Loucy (cell line): Measurements from ENCODE around the gene HTRA3.

Experiments used
- H2AFZ ChIP-seq: fragments of 200-600 bp; sonication (generic); 2 replicates; pipeline ENCODE4 v1.6.0; 2016; ENCODE audit warnings: antibody characterized with exemption, mild to moderate bottlenecking, low read length, moderate library complexity
- H3F3A ChIP-seq: fragments of 200-600 bp; 2 replicates; pipeline ENCODE4 v1.6.0; 2016; ENCODE audit warnings: antibody characterized with exemption, low read depth, mild to moderate bottlenecking
- H3K27me3 ChIP-seq: fragments of 200-600 bp; sonication (generic); 2 replicates; pipeline ENCODE4 v1.6.1; 2014; ENCODE audit warnings: low read length, mild to moderate bottlenecking; ENCODE audit not compliant: insufficient read depth, poor library complexity, severe bottlenecking
- H3K36me3 ChIP-seq: fragments of 200-600 bp; sonication (generic); 2 replicates; pipeline ENCODE4 v1.6.1; 2016; ENCODE audit warnings: low read length; ENCODE audit not compliant: insufficient read depth
- H3K4me1 ChIP-seq: fragments of 200-600 bp; sonication (generic); 2 replicates; pipeline ENCODE4 v1.5.1; 2014; ENCODE audit warnings: low read length, mild to moderate bottlenecking; ENCODE audit not compliant: insufficient read depth, poor library complexity, severe bottlenecking
- H3K4me2 ChIP-seq: fragments of 200-600 bp; sonication (generic); 2 replicates; pipeline ENCODE4 v1.6.0; 2014; ENCODE audit warnings: antibody characterized with exemption, low read length, low read depth, mild to moderate bottlenecking; ENCODE audit not compliant: poor library complexity, severe bottlenecking
- H3K4me3 ChIP-seq: fragments of 200-600 bp; sonication (generic); 2 replicates; pipeline ENCODE4 v1.5.1; 2014; ENCODE audit warnings: low read length, mild to moderate bottlenecking, mixed read lengths; ENCODE audit not compliant: poor library complexity, severe bottlenecking
- H3K79me2 ChIP-seq: fragments of 200-600 bp; sonication (generic); 2 replicates; pipeline ENCODE4 v1.6.1; 2014; ENCODE audit warnings: low read length; ENCODE audit not compliant: insufficient read depth
- H3K9ac ChIP-seq: fragments of 200-600 bp; sonication (generic); 2 replicates; pipeline ENCODE4 v1.6.0; 2014; ENCODE audit warnings: mild to moderate bottlenecking, low read depth, low read length, moderate library complexity; ENCODE audit not compliant: poor library complexity, severe bottlenecking
- H3K9me2 ChIP-seq: fragments of 200-600 bp; sonication (generic); replicated peaks from 2 replicates; pipeline ENCODE4 v1.6.1; 2016; ENCODE audit warnings: low read depth, low read length, mixed read lengths
- H3K9me3 ChIP-seq: fragments of 200-600 bp; sonication (generic); 2 replicates; pipeline ENCODE4 v1.6.1; 2014; ENCODE audit warnings: mild to moderate bottlenecking, antibody characterized with exemption, low read length, low read depth; ENCODE audit not compliant: insufficient read depth
- H4K20me1 ChIP-seq: fragments of 200-600 bp; sonication (generic); 2 replicates; pipeline ENCODE4 v1.6.0; 2014; ENCODE audit warnings: antibody characterized with exemption, low read length, mild to moderate bottlenecking; ENCODE audit not compliant: insufficient read depth, poor library complexity, severe bottlenecking
- EZH2phosphoT487 ChIP-seq: fragments of 200-600 bp; IDR thresholded peaks from 2 replicates; pipeline ENCODE4 v1.6.1; 2018; ENCODE audit warnings: antibody characterized with exemption, mild to moderate bottlenecking, moderate library complexity, borderline replicate concordance
- TF ChIP-seq, protein P1 (sequence below): fragments of 200-600 bp; sonication (generic); conservative IDR thresholded peaks from 2 replicates; pipeline ENCODE4 v1.5.1; 2014; ENCODE audit warnings: mild to moderate bottlenecking, antibody characterized with exemption, low read length

The HTRA3 gene

DNA sequence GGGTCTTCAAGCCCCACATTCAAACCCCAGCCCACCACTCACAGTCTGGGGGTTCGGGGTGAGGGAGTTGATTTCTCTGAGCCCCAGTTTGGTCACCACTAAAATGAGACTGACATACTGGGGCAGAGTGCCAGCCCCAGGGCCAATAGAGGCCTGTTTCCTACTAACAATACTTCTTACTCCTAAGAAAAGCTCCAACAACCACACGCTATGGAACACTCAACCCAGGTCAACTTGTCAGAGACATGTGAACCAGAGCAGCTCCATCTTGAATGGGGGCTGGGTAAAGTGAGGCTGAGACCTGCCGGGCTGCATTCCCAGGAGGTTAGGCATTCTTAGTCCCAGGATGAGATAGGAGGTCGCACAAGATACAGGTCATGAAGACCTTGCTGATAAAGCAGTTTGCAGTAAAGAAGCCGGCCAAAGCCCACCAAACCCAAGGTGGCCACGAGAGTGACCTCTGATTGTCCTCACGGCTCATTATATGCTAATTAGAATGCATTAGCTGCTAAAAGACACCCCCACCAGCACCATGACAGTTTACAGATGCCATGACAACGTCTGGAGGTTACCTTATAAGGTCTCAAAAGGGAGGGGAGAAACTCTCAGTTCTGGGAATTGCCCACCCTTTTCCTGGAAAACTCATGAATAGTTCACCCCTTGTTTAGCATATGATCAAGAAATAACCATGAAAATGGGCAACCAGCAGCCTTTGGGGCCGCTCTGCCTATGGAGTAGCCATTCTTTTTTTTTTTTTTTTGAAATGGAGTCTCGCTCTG lies 26.6 kb upstream of the HTRA3 start:
- no peaks in the 10 kb centered on the region for H3K9me3 ChIP-seq
- no peaks in the 10 kb centered on the region for H3K79me2 ChIP-seq
- no peak overlapping the region for H2AFZ ChIP-seq
- no peak for TF ChIP-seq EZH2phosphoT487
- TF ChIP-seq, protein P1, sequence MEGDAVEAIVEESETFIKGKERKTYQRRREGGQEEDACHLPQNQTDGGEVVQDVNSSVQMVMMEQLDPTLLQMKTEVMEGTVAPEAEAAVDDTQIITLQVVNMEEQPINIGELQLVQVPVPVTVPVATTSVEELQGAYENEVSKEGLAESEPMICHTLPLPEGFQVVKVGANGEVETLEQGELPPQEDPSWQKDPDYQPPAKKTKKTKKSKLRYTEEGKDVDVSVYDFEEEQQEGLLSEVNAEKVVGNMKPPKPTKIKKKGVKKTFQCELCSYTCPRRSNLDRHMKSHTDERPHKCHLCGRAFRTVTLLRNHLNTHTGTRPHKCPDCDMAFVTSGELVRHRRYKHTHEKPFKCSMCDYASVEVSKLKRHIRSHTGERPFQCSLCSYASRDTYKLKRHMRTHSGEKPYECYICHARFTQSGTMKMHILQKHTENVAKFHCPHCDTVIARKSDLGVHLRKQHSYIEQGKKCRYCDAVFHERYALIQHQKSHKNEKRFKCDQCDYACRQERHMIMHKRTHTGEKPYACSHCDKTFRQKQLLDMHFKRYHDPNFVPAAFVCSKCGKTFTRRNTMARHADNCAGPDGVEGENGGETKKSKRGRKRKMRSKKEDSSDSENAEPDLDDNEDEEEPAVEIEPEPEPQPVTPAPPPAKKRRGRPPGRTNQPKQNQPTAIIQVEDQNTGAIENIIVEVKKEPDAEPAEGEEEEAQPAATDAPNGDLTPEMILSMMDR: no peak
- no peaks in the 10 kb centered on the region for H3K9me2 ChIP-seq
- H3K9ac ChIP-seq: no peak overlapping the region
- H4K20me1 ChIP-seq: no peaks in the 10 kb centered on the region
- no peaks in the 10 kb centered on the region for H3K4me1 ChIP-seq
- no peak overlapping the region for H3K4me3 ChIP-seq
- no peaks in the 10 kb centered on the region for H3F3A ChIP-seq
- no peaks in the 10 kb centered on the region for H3K27me3 ChIP-seq
- no peak overlapping the region for H3K4me2 ChIP-seq
- H3K36me3 ChIP-seq: peaks cover 14% of the 10 kb centered on the region; the same call in 1 of the 2 replicates

DNA sequence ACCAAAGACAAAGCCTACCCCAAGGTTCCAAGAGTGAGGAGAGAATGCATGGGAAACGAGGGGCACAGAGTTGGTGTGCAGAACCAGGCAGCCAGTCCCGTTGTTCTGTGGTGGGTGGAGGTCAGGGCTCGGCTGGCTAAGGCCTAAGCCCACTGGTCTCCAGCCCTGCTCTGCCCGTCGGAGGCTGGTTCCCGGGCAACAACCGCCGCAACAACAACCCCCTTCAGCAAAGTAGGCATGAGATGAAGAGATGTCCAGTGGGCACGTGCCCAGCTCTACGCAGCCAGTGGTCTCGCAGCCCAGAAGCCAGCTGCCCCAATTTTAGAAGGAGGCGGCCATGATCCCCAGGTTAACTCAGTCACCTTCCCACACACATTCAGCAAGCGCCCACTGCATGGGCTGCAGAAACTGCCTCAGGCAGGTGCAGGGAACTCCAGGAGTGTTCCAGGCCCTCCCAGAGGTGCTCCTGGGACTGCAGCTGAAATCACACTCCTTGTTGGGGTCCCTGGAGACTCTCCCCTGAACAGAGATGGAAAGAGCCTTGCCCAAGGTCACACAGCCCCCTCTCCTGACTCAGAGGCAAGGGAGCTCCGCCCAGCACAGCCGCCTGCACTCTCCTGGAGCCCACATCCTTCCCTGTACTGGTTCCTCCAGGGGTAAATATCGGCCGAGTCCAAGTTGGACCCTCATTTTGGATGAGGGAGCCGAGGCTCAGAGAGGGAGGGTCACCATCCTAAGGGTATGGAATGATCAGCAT lies 25.4 kb upstream of the HTRA3 start:
- H4K20me1 ChIP-seq: no peaks in the 10 kb centered on the region
- H3K79me2 ChIP-seq: no peaks in the 10 kb centered on the region
- H3K4me3 ChIP-seq: no peak overlapping the region
- TF ChIP-seq, protein P1: no peak
- no peak for TF ChIP-seq EZH2phosphoT487
- H3K4me1 ChIP-seq: no peaks in the 10 kb centered on the region
- H3K27me3 ChIP-seq: no peaks in the 10 kb centered on the region
- H3K9ac ChIP-seq: no peak overlapping the region
- H3K4me2 ChIP-seq: no peak overlapping the region
- no peak overlapping the region for H2AFZ ChIP-seq
- H3K36me3 ChIP-seq: peaks cover 12% of the 10 kb centered on the region; the same call in 1 of the 2 replicates
- no peaks in the 10 kb centered on the region for H3K9me2 ChIP-seq
- no peaks in the 10 kb centered on the region for H3K9me3 ChIP-seq
- no peaks in the 10 kb centered on the region for H3F3A ChIP-seq

DNA sequence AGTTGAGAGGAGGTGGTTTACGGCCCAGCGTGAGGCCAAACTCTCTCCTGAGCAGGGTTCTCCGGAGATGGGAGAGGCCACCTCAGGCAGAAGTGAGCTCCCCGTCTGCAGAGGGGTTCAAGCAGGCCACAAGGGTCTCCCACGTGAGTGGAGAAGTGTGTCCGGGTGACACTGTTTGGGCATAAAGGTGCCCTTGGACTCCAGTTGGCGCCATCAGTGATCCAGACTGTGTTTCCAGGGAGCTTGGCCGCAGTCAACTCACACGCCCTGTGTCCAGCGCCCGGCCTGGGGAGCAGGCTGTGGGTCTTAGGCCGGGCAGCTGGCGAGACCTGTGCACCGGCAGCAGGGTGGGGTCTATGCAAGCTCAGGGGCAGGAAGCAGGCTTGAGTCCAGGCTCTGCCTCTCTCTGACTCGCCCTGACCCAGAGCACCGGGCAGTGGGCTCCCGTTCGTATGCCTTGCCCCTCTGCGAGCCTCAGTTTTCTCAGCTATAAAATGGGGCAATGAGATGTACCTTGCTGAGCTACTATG lies 24.6 kb upstream of the HTRA3 start:
- no peaks in the 10 kb centered on the region for H3K27me3 ChIP-seq
- no peak overlapping the region for H3K4me3 ChIP-seq
- H3K9me3 ChIP-seq: no peaks in the 10 kb centered on the region
- no peaks in the 10 kb centered on the region for H3K79me2 ChIP-seq
- H3K4me2 ChIP-seq: no peak overlapping the region
- H3K36me3 ChIP-seq: peaks cover 7% of the 10 kb centered on the region; the same call in 1 of the 2 replicates
- H3F3A ChIP-seq: no peaks in the 10 kb centered on the region
- no peaks in the 10 kb centered on the region for H4K20me1 ChIP-seq
- H2AFZ ChIP-seq: no peak overlapping the region
- H3K9ac ChIP-seq: no peak overlapping the region
- no peaks in the 10 kb centered on the region for H3K4me1 ChIP-seq
- no peaks in the 10 kb centered on the region for H3K9me2 ChIP-seq
- TF ChIP-seq EZH2phosphoT487: no peak
- TF ChIP-seq, protein P1: no peak
